GM12864 (cell line): ENCODE results near the gene HSPE1.
"Not testable (repeated sequence)": the region's sequence is repeated elsewhere in the genome, so short reads cannot be mapped to it uniquely, and the experiment has no call there.

Experiments used
- DNase-seq: peaks from one replicate; pipeline ENCODE4 v3.0.0-alpha.2; 2011; ENCODE audit warnings: low read depth
- H3K4me3 ChIP-seq: 2 replicates; pipeline ENCODE4 v1.5.1; 2011; ENCODE audit warnings: mild to moderate bottlenecking, low read depth, low read length, control low read depth
- CTCF ChIP-seq: IDR thresholded peaks from 2 replicates; pipeline ENCODE4 v1.5.1; 2011; ENCODE audit warnings: low read depth, mild to moderate bottlenecking, moderate library complexity, low read length, control low read depth, inconsistent platforms; ENCODE audit errors: missing control alignments

Gene HSPE1

DNA sequence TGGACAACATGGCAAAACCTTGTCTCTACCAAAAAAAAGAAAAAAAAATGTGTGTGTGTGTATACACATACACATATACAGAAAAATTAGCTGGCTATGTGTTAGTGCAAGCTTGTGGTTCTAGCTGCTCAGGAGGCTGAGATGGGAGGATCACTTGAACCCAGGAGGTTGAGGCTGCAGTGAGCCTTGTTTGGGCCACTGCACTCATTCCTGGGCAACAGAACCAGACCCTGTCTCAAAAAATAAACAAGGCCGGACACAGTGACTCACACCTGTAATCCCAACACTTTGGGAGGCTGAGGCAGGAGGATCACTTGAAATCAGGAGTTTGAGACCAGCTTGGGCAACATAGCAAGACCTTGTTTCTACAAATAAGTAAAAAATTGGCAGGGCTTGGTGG lies 44.8 kb upstream of the HSPE1 start:
- DNase-seq = no peak
- TF ChIP-seq CTCF = no peak
- no peak overlapping the region for H3K4me3 ChIP-seq

- H3K4me3 ChIP-seq = no peak overlapping the region
- no peak for TF ChIP-seq CTCF
- DNase-seq = no peak
These were observed 39.5 kb upstream of the HSPE1 start for GRCh38 chr2:197460649-197461048.

- no peak for TF ChIP-seq CTCF
- no peak for DNase-seq
- H3K4me3 ChIP-seq = no peak overlapping the region
These were observed 39.1 kb upstream of the HSPE1 start for GRCh38 chr2:197461057-197461456.

GRCh38 chr2:197464175-197464574 lies 36.0 kb upstream of the HSPE1 start:
- DNase-seq = no peak
- TF ChIP-seq CTCF = no peak
- no peak overlapping the region for H3K4me3 ChIP-seq

DNA sequence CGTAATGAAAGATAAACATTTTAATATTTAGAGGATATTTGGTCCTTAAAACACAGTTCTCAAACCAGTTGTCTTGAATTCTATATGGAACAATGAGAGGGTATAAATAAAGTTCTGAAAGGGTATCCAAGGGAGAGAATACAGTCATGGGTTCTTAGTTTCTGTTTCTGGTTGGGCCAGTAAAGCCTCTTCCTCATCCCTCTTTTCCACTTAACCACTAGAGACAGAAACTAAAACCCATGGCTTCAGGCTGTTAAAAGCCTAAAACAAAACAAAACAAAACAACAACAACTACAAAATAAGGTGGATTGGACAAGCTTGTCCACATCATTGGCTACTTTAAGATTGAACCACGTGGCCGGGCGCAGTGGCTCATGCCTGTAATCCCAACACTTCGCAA lies 28.0 kb upstream of the HSPE1 start:
- TF ChIP-seq CTCF = no peak
- DNase-seq = no peak
- no peak overlapping the region for H3K4me3 ChIP-seq

DNA sequence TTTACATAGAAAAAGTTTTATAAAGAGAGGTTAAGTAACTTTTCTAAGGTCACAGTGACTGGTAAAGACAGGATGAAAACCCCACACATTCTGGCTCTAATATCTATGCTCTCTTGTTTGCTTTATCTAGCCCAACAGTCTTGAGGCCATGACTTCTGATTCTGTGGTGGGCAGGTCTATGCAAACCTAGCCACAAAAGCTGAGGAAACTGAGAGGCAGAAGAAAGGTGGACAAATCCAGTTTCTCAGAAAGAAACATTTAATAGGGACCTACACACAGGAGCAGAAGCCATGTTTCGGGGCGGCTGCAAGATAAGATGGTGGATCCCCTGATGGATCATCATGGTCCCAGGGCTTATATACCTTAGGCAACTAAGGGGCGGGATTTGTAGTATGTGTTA lies 22.4 kb upstream of the HSPE1 start:
- DNase-seq = no peak
- TF ChIP-seq CTCF = no peak

DNA sequence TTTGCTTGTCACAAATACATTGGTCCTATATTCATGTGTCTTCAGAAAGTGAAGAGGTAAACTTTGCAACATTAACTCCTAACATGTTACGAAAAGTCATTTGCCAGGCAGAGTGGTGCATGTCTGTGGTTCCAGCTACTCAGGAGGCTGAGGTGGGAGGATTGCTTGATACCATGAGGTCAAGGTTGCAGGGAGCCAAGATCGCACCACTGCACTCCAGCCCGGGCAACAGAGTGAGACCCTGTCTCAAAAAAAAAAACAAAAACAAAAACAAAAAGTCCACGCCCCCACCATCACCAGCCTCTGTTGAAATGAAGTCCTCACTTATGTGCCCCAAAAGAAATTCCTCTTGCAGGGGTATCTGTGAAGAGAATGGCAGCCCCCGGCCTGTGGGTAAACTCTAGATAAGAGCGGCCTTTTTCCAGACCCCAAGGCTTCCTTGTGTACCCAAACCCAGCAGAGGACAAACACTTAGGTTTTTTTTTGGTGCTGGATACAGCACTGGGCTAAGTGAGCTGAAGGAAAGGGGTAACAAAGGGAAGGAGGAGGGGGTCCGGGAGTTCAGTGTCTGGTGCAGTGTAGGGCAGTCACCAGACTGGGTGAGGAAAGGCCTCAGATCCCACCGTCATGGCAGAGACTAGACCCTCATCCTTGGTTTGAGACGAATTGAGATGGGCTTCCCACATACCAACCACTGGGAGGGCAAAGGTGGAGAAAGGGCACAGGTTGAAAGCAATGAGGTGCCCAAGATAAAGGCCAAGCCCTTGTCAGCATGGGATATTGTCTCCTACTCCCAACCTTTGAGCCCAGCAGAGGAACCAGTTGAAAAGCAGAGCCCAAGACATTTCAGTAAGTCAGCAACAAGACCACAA lies 19.8 kb upstream of the HSPE1 start:
- TF ChIP-seq CTCF = no peak
- DNase-seq = no peak
- no peak overlapping the region for H3K4me3 ChIP-seq

More for the DNA sequence above, 22.4 kb upstream of the HSPE1 start:
- H3K4me3 ChIP-seq = no peak overlapping the region

- DNase-seq, H3K4me3 ChIP-seq: not testable (repeated sequence)
These were observed 15.9 kb upstream of the HSPE1 start for GRCh38 chr2:197484248-197484647.
